HEK293 (cell line): ENCODE measurements around the gene PLD6.

ENCODE experiments used
- CTCF ChIA-PET: fragments of 350-600 bp; formaldehyde crosslinking; extraction: SDS; loops from one replicate; lab custom pipeline; 2021; ENCODE audit warnings: antibody characterized with exemption; lab: Yijun Ruan, JAX
- POLR2A ChIA-PET: fragments of 300-600 bp; formaldehyde crosslinking; extraction: SDS; loops from one replicate; lab custom pipeline; 2020; ENCODE audit warnings: antibody characterized with exemption, inconsistent platforms; lab: Yijun Ruan, JAX
- H3K27ac ChIP-seq: fragments of 200-500 bp; sonication (Bioruptor generic); 2 replicates; pipeline ENCODE4 v1.5.1; 2014; ENCODE audit warnings: low read depth, low read length, control low read depth, inconsistent platforms; ENCODE audit errors: extremely low read depth
- H3K36me3 ChIP-seq, 2 experiments: fragments of 200-500 bp in 1 of 2; sonication (Bioruptor generic) in 1 of 2; 1 replicate in 1 of 2; 2 replicates in 1 of 2; pipeline ENCODE4 v1.5.1; 2014 to 2017; ENCODE audit warnings: inconsistent platforms in 2 of 2, low read length in 2 of 2; ENCODE audit not compliant: control insufficient read depth in 2 of 2, insufficient read depth in 1 of 2
- H3K4me1 ChIP-seq: fragments of 200-500 bp; sonication (Bioruptor generic); 2 replicates; pipeline ENCODE4 v1.5.1; 2014; ENCODE audit warnings: mild to moderate bottlenecking, low read length, inconsistent platforms; ENCODE audit not compliant: control insufficient read depth, insufficient read depth
- H3K4me3 ChIP-seq: 2 replicates; pipeline ENCODE4 v1.5.1; 2011; ENCODE audit warnings: low read depth, mild to moderate bottlenecking, control low read depth, low read length, moderate library complexity
- H3K9me3 ChIP-seq: fragments of 200-500 bp; sonication (Bioruptor generic); 2 replicates; pipeline ENCODE4 v1.5.1; 2014; ENCODE audit warnings: low read depth, low read length, inconsistent platforms; ENCODE audit not compliant: control insufficient read depth, insufficient read depth
- GLI2 ChIP-seq: fragments of 450-650 bp; formaldehyde crosslinking; IDR thresholded peaks from 2 replicates; pipeline ENCODE4; 2017; ENCODE audit warnings: missing biosample characterization, missing genetic modification characterization, low read depth, borderline replicate concordance
- GLIS1 ChIP-seq: fragments of 450-650 bp; formaldehyde crosslinking; IDR thresholded peaks from 2 replicates; pipeline ENCODE4 v1.5.1; 2016; ENCODE audit warnings: missing biosample characterization, missing genetic modification characterization
- GLIS2 ChIP-seq: fragments of 450-650 bp; formaldehyde crosslinking; IDR thresholded peaks from 2 replicates; pipeline ENCODE4 v1.5.1; 2016; ENCODE audit warnings: missing biosample characterization, missing genetic modification characterization
- INSM2 ChIP-seq: fragments of 450-650 bp; formaldehyde crosslinking; IDR thresholded peaks from 2 replicates; pipeline ENCODE4 v1.5.1; 2016; ENCODE audit warnings: missing biosample characterization, missing genetic modification characterization
- PATZ1 ChIP-seq: fragments of 450-650 bp; formaldehyde crosslinking; IDR thresholded peaks from 2 replicates; pipeline ENCODE4 v1.5.1; 2016; ENCODE audit warnings: missing biosample characterization, missing genetic modification characterization
- PRDM2 ChIP-seq: fragments of 450-650 bp; formaldehyde crosslinking; IDR thresholded peaks from 2 replicates; pipeline ENCODE4 v1.5.1; 2016; ENCODE audit warnings: missing biosample characterization, missing genetic modification characterization, borderline replicate concordance
- TCF7L2 ChIP-seq: IDR thresholded peaks from 2 replicates; pipeline ENCODE4 v1.6.1; 2011; ENCODE audit warnings: low read depth, mild to moderate bottlenecking, inconsistent platforms, low read length, moderate library complexity, borderline replicate concordance
- ZBTB21 ChIP-seq: fragments of 450-650 bp; formaldehyde crosslinking; IDR thresholded peaks from 2 replicates; pipeline ENCODE4 v1.5.1; 2017; ENCODE audit warnings: missing biosample characterization, missing genetic modification characterization
- ZBTB8A ChIP-seq: fragments of 450-650 bp; formaldehyde crosslinking; IDR thresholded peaks from 2 replicates; pipeline ENCODE4 v1.5.1; 2016; ENCODE audit warnings: missing biosample characterization, missing genetic modification characterization
- ZFP37 ChIP-seq: fragments of 450-650 bp; formaldehyde crosslinking; IDR thresholded peaks from 2 replicates; pipeline ENCODE4 v1.5.1; 2016; ENCODE audit warnings: missing biosample characterization, missing genetic modification characterization
- ZIC2 ChIP-seq: fragments of 450-650 bp; formaldehyde crosslinking; IDR thresholded peaks from 2 replicates; pipeline ENCODE4 v1.5.1; 2016; ENCODE audit warnings: missing biosample characterization, missing genetic modification characterization
- ZNF175 ChIP-seq: fragments of 450-650 bp; formaldehyde crosslinking; IDR thresholded peaks from 2 replicates; pipeline ENCODE4 v1.5.1; 2016; ENCODE audit warnings: missing biosample characterization, missing genetic modification characterization
- ZNF2 ChIP-seq: fragments of 450-650 bp; formaldehyde crosslinking; IDR thresholded peaks from 2 replicates; pipeline ENCODE4 v1.5.1; 2016; ENCODE audit warnings: missing biosample characterization, missing genetic modification characterization
- ZNF302 ChIP-seq: fragments of 450-650 bp; formaldehyde crosslinking; IDR thresholded peaks from 2 replicates; pipeline ENCODE4 v1.5.1; 2016; ENCODE audit warnings: missing biosample characterization, missing genetic modification characterization, low read depth
- ZNF341 ChIP-seq: fragments of 450-650 bp; formaldehyde crosslinking; IDR thresholded peaks from 2 replicates; pipeline ENCODE4; 2016; ENCODE audit warnings: low read depth, missing biosample characterization, missing genetic modification characterization
- ZNF350 ChIP-seq: fragments of 450-650 bp; formaldehyde crosslinking; IDR thresholded peaks from 2 replicates; pipeline ENCODE4 v1.5.0; 2017; ENCODE audit warnings: missing biosample characterization, mild to moderate bottlenecking, missing genetic modification characterization
- ZNF366 ChIP-seq: fragments of 450-650 bp; formaldehyde crosslinking; conservative IDR thresholded peaks from 2 replicates; pipeline ENCODE4 v1.5.1; 2016; ENCODE audit warnings: missing biosample characterization, missing genetic modification characterization
- ZNF521 ChIP-seq: fragments of 450-650 bp; formaldehyde crosslinking; IDR thresholded peaks from 2 replicates; pipeline ENCODE4 v1.5.1; 2017; ENCODE audit warnings: missing biosample characterization, mild to moderate bottlenecking, missing genetic modification characterization
- ZNF561 ChIP-seq: fragments of 450-650 bp; IDR thresholded peaks from 2 replicates; pipeline ENCODE4 v1.5.1; 2018; ENCODE audit warnings: missing biosample characterization, missing genetic modification characterization, borderline replicate concordance
- ZNF639 ChIP-seq: fragments of 450-650 bp; formaldehyde crosslinking; IDR thresholded peaks from 2 replicates; pipeline ENCODE4 v1.5.1; 2016; ENCODE audit warnings: missing biosample characterization, missing genetic modification characterization
- ZNF830 ChIP-seq: fragments of 450-650 bp; IDR thresholded peaks from 2 replicates; pipeline ENCODE4 v1.5.0; 2018; ENCODE audit warnings: missing biosample characterization, missing genetic modification characterization, low read depth, mild to moderate bottlenecking, moderate library complexity
- ZSCAN16 ChIP-seq: fragments of 450-650 bp; formaldehyde crosslinking; IDR thresholded peaks from 2 replicates; pipeline ENCODE4 v1.5.1; 2016; ENCODE audit warnings: missing biosample characterization, missing genetic modification characterization

Gene PLD6

GRCh38 chr17:17188586-17188985 lies 17.5 kb downstream of the PLD6 start:
- Histone ChIP-seq H3K4me1 (peaks cover 3% of the 10 kb centered on the region; the same call in 1 of the 2 replicates), H3K4me3 (no peak overlapping the region), H3K9me3 (no peaks in the 10 kb centered on the region), H3K36me3 (peaks cover 11 to 53% of the 10 kb centered on the region in 2 experiments), H3K27ac (no peak overlapping the region)
- ChIA-PET POLR2A (interaction anchor here (0.6 to 1.1 kb wide), 2 partner anchors 11 to 1675 kb away, joined by 3 to 6 read pairs; no protein-coding TSS in a partner anchor), CTCF (interaction anchor here (0.6 to 1.0 kb wide), 2 partner anchors 197 to 398 kb away, joined by 4 read pairs; no protein-coding TSS in a partner anchor)
- no peak for TF ChIP-seq ZNF521 (tag by site-specific recombination)
- peak; percentile 31; the same call in 1 of the 2 replicates for TF ChIP-seq GLIS1 (tag by site-specific recombination)

- peaks cover 11 to 69% of the 10 kb centered on the region in 2 experiments for H3K36me3 ChIP-seq
- POLR2A ChIA-PET, result no interaction called here
These were observed 19.3 kb downstream of the PLD6 start for GRCh38 chr17:17186551-17187505.

More at GRCh38 chr17:17186551-17187505, 19.3 kb downstream of the PLD6 start:
- Histone ChIP-seq H3K4me3 (no peak overlapping the region), H3K4me1 (peaks cover 2% of the 10 kb centered on the region; the same call in 1 of the 2 replicates), H3K27ac (no peak overlapping the region), H3K9me3 (no peaks in the 10 kb centered on the region)
- CTCF ChIA-PET, result interaction anchor here (0.9 kb wide), 1 partner anchor 14 kb away, joined by 4 read pairs; no protein-coding TSS in a partner anchor
- no peak for TF ChIP-seq ZSCAN16 (tag by site-specific recombination)
- TF ChIP-seq INSM2 (tag by site-specific recombination), result no peak
- TF ChIP-seq ZNF341 (tag by site-specific recombination), result no peak
- no peak for TF ChIP-seq ZNF366 (tag by site-specific recombination)
- peak; percentile 69; the same call in 1 of the 2 replicates for TF ChIP-seq GLIS1 (tag by site-specific recombination)
- no peak for TF ChIP-seq TCF7L2
- TF ChIP-seq ZNF350 (tag by site-specific recombination), result no peak
- TF ChIP-seq ZNF639, result no peak
- TF ChIP-seq ZNF561 (tag by site-specific recombination), result no peak
- TF ChIP-seq ZBTB8A, result no peak
- TF ChIP-seq GLI2, result no peak
- TF ChIP-seq PATZ1, result no peak
- TF ChIP-seq ZNF175, result no peak
- no peak for TF ChIP-seq ZFP37 (tag by site-specific recombination)
- no peak for TF ChIP-seq ZBTB21 (tag by site-specific recombination)
- no peak for TF ChIP-seq ZNF302 (tag by site-specific recombination)
- TF ChIP-seq ZNF830 (tag by site-specific recombination), result no peak
- 0 out of 2 replicates have a peak, but pooled peaks have one; percentile 10 for TF ChIP-seq ZIC2 (tag by site-specific recombination)
- no peak for TF ChIP-seq ZNF2
- TF ChIP-seq PRDM2, result no peak
- TF ChIP-seq GLIS2 (tag by site-specific recombination), result 0 out of 2 replicates have a peak, but pooled peaks have one; percentile 20
- TF ChIP-seq, all 188 proteins: peak for 3
